ENCODE data around the gene AQR.
"Not testable (repeated sequence)": the region's sequence is repeated elsewhere in the genome, so short reads cannot be mapped to it uniquely, and the experiment has no call there.

AQR gene

GRCh38 chr15:34812369-34812768, 157.2 kb downstream of the AQR start:
- DNase-seq: no peak

- no peak for DNase-seq
Measured at GRCh38 chr15:34810443-34811129, 159.0 kb downstream of the AQR start.

- DNase-seq: no peak
Measured at GRCh38 chr15:34809186-34809585, 160.4 kb downstream of the AQR start.

GRCh38 chr15:34808016-34808415, 161.5 kb downstream of the AQR start:
- DNase-seq: no peak

- not testable (repeated sequence) for DNase-seq
Measured at GRCh38 chr15:34807241-34807640, 162.3 kb downstream of the AQR start.

- no peak for DNase-seq
Measured at GRCh38 chr15:34804776-34805175, 164.8 kb downstream of the AQR start.

GRCh38 chr15:34804113-34804512, 165.4 kb downstream of the AQR start:
- peak; percentile 2 for DNase-seq

- DNase-seq: no peak
Measured at GRCh38 chr15:34802803-34803750, 166.5 kb downstream of the AQR start.

- DNase-seq: no peak
Measured at GRCh38 chr15:34802371-34802770, 167.2 kb downstream of the AQR start.

Data from activated CD4-positive, alpha-beta T cell treated with anti-CD3 and anti-CD28 coated beads, Interleukin-2, Interleukin-6, amounts not matched to agents 100 ng/mL and 50 ng/mL, durations not matched to agents 16 hours and 8 hours (primary cell).